OCI-LY1 (cell line): ENCODE data around the gene TMEM144.

Source experiments
- H2AFZ ChIP-seq: fragments of 200-600 bp; sonication (generic), shearing (Covaris generic); 2 replicates; pipeline ENCODE4 v1.6.0; 2014; ENCODE audit warnings: antibody characterized with exemption, mild to moderate bottlenecking, low read length
- H3F3A ChIP-seq: fragments of 200-600 bp; sonication (generic), shearing (Covaris generic); 2 replicates; pipeline ENCODE4 v1.6.0; 2014; ENCODE audit warnings: mild to moderate bottlenecking, antibody characterized with exemption, low read length, moderate library complexity; ENCODE audit not compliant: insufficient read depth
- H3K27ac ChIP-seq: fragments of 200-600 bp; sonication (generic); 2 replicates; pipeline ENCODE4 v1.5.1; 2014; ENCODE audit warnings: low read length, mixed run types, mild to moderate bottlenecking, low read depth; ENCODE audit not compliant: poor library complexity, severe bottlenecking
- H3K27me3 ChIP-seq: fragments of 200-600 bp; sonication (generic); 2 replicates; pipeline ENCODE4 v1.6.0; 2014; ENCODE audit warnings: antibody characterized with exemption, mild to moderate bottlenecking, low read length, moderate library complexity; ENCODE audit not compliant: insufficient read depth
- H3K36me3 ChIP-seq: fragments of 200-600 bp; sonication (generic); 2 replicates; pipeline ENCODE4 v1.6.1; 2014; ENCODE audit warnings: mild to moderate bottlenecking, antibody characterized with exemption, low read length, moderate library complexity, mixed read lengths; ENCODE audit not compliant: insufficient read depth
- H3K4me1 ChIP-seq: fragments of 200-600 bp; sonication (generic); 2 replicates; pipeline ENCODE4 v1.5.1; 2014; ENCODE audit warnings: mild to moderate bottlenecking, low read length, moderate library complexity; ENCODE audit not compliant: insufficient read depth, severe bottlenecking
- H3K4me2 ChIP-seq: fragments of 200-600 bp; sonication (generic), shearing (Covaris generic); 2 replicates; pipeline ENCODE4 v1.6.1; 2014; ENCODE audit warnings: low read length
- H3K4me3 ChIP-seq: fragments of 200-600 bp; sonication (generic); 2 replicates; pipeline ENCODE4 v1.5.1; 2014; ENCODE audit warnings: low read length, low read depth, mild to moderate bottlenecking, mixed read lengths; ENCODE audit not compliant: poor library complexity, severe bottlenecking
- H3K79me2 ChIP-seq: fragments of 200-600 bp; shearing (Covaris generic); 2 replicates; pipeline ENCODE4 v1.6.1; 2016; ENCODE audit warnings: mixed run types, low read length, mixed read lengths; ENCODE audit not compliant: insufficient read depth
- H3K9ac ChIP-seq: fragments of 200-600 bp; sonication (generic), shearing (Covaris generic); 2 replicates; pipeline ENCODE4 v1.6.1; 2014; ENCODE audit warnings: mild to moderate bottlenecking, low read length, mixed read lengths
- H3K9me2 ChIP-seq: fragments of 200-600 bp; sonication (generic), shearing (Covaris generic); 2 replicates; pipeline ENCODE4 v1.6.1; 2014; ENCODE audit warnings: low read depth, mild to moderate bottlenecking, low read length, mixed read lengths
- H3K9me3 ChIP-seq: fragments of 200-600 bp; shearing (Covaris generic); 2 replicates; pipeline ENCODE4 v1.6.1; 2014; ENCODE audit warnings: low read length, mixed read lengths
- H4K20me1 ChIP-seq: fragments of 200-600 bp; sonication (generic), shearing (Covaris generic); 2 replicates; pipeline ENCODE4 v1.6.0; 2016; ENCODE audit warnings: mild to moderate bottlenecking, low read length; ENCODE audit not compliant: insufficient read depth
- EZH2 ChIP-seq: fragments of 200-600 bp; sonication (generic), shearing (Covaris generic); IDR thresholded peaks from 2 replicates; pipeline ENCODE4 v1.8.0; 2017; ENCODE audit warnings: borderline replicate concordance, mixed run types, mild to moderate bottlenecking, antibody characterized with exemption, low read length, moderate library complexity, mixed read lengths
- TF ChIP-seq, protein P1 (sequence below): fragments of 200-600 bp; sonication (generic), shearing (Covaris generic); IDR thresholded peaks from 2 replicates; pipeline ENCODE4 v1.5.1; 2017; ENCODE audit warnings: mild to moderate bottlenecking, antibody characterized with exemption, low read length, moderate library complexity, mixed read lengths

The TMEM144 gene

DNA sequence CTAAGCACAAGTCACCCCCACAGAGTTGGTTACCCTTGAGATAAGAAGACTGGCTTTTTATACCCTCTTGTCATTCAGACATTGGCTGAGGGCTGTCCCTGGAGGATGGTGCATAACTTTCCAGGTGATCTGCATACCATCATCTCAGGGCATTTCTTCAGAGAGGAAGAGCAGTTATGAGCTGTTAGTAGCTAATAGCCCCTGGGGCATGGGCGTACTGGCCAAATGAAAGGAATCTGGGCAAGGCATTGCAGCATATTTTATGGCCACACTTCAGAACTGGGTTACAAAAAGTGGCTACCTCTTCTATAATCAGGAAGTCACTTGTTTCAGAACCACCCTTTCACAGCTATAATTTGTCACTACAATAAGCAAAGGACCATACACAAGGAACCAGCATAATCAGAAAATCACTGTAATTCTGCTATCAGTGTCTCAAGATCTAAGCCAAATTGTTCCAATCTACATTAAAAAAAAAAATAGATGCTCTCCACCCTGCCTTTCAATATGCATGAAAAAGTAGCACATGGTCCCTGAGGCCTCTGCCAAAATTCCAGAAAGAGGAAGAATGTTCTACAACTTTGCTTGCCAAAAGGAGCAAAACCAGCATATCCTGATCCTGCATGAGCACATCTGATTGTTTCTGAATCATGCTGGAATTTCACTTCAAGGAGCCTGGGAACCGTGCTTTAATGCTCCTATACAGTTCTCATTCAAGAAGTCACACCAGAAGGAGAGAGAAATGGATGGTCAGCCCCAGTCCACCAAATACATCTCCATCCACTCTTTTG lies 92.0 kb downstream of the TMEM144 start:
- no peaks in the 10 kb centered on the region for H3K27me3 ChIP-seq
- no peaks in the 10 kb centered on the region for H3K9me2 ChIP-seq
- H4K20me1 ChIP-seq, result no peaks in the 10 kb centered on the region
- no peaks in the 10 kb centered on the region for H3K36me3 ChIP-seq
- H3K4me2 ChIP-seq, result no peak overlapping the region
- H3K4me3 ChIP-seq, result no peak overlapping the region
- no peak overlapping the region for H3K9ac ChIP-seq
- no peaks in the 10 kb centered on the region for H3F3A ChIP-seq
- H2AFZ ChIP-seq, result no peak overlapping the region
- no peaks in the 10 kb centered on the region for H3K79me2 ChIP-seq
- TF ChIP-seq, protein P1, sequence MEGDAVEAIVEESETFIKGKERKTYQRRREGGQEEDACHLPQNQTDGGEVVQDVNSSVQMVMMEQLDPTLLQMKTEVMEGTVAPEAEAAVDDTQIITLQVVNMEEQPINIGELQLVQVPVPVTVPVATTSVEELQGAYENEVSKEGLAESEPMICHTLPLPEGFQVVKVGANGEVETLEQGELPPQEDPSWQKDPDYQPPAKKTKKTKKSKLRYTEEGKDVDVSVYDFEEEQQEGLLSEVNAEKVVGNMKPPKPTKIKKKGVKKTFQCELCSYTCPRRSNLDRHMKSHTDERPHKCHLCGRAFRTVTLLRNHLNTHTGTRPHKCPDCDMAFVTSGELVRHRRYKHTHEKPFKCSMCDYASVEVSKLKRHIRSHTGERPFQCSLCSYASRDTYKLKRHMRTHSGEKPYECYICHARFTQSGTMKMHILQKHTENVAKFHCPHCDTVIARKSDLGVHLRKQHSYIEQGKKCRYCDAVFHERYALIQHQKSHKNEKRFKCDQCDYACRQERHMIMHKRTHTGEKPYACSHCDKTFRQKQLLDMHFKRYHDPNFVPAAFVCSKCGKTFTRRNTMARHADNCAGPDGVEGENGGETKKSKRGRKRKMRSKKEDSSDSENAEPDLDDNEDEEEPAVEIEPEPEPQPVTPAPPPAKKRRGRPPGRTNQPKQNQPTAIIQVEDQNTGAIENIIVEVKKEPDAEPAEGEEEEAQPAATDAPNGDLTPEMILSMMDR, result no peak
- TF ChIP-seq EZH2, result no peak
- no peak overlapping the region for H3K27ac ChIP-seq
- H3K4me1 ChIP-seq, result no peaks in the 10 kb centered on the region
- no peaks in the 10 kb centered on the region for H3K9me3 ChIP-seq

DNA sequence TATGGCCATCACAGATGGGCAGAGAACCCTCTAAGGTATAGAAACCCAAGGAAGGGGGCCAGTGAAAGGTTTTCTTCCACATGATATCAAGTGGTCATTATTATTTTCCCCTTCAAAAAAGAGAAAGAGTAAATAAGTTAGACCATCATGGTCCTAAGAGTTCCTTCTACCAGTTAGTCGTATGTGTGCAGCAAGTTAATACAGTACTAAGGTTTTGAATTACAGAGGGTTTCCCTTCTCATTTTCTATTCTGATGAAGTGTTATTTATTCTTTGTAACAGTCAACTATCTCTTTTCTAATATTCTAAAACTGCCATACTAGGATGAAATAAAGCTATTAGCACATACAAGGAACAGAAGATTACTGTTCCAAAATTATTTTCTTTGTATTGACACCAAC lies 94.4 kb downstream of the TMEM144 start:
- H3K27me3 ChIP-seq, result no peaks in the 10 kb centered on the region
- H3K4me3 ChIP-seq, result no peak overlapping the region
- no peaks in the 10 kb centered on the region for H4K20me1 ChIP-seq
- H2AFZ ChIP-seq, result no peak overlapping the region
- no peaks in the 10 kb centered on the region for H3K9me2 ChIP-seq
- H3K79me2 ChIP-seq, result no peaks in the 10 kb centered on the region
- H3F3A ChIP-seq, result no peaks in the 10 kb centered on the region
- no peak overlapping the region for H3K4me2 ChIP-seq
- H3K36me3 ChIP-seq, result no peaks in the 10 kb centered on the region
- no peak overlapping the region for H3K9ac ChIP-seq
- no peaks in the 10 kb centered on the region for H3K4me1 ChIP-seq
- no peak overlapping the region for H3K27ac ChIP-seq
- H3K9me3 ChIP-seq, result no peaks in the 10 kb centered on the region
- TF ChIP-seq, protein P1, result no peak
- TF ChIP-seq EZH2, result no peak
